Measurements from ENCODE around the gene SLC6A5. TPM values are rescaled to one million over a fixed set of nuclear protein-coding genes. Genes with fewer than 3 reads are reported as not detected.
A peak's percentile ranks its signal among the peaks of the same experiment; 100 is the strongest.

The SLC6A5 gene
- total and polyA plus RNA-seq, 9 of the 15 experiments (the other 6 are each of a cell fraction or from before 2014, with no cell fraction given), result 0.08 TPM; not detected in 8

- TF ChIP-seq REST (IDR thresholded peaks at IDR 0.05; ENCODE audit: borderline replicate concordance) (peak; percentile 99), REST (CRISPR knock-in tag; IDR thresholded peaks at IDR 0.05; ENCODE audit: low read depth) (peak; percentile 98), HMG20A (CRISPR knock-in tag; conservative IDR thresholded peaks at IDR 0.05) (no peak), ZBTB40 (IDR thresholded peaks at IDR 0.05) (no peak), ZBTB40 (CRISPR knock-in tag; IDR thresholded peaks at IDR 0.05) (no peak)
These were observed at the start of gene SLC6A5 (continued) for GRCh38 chr11:20599221-20600019.

All from K562 (cell line).